ENCODE data around the gene SURF4. TPM values are rescaled to one million over a fixed set of nuclear protein-coding genes. Genes with fewer than 3 reads are reported as not detected.

SURF4 gene
- total RNA-seq, 1 experiment from 2014 or later, result 134 TPM

GRCh38 chr9:133382507-133383141, 6.8 kb upstream of the SURF4 start:
- Histone ChIP-seq H3K9me2 (ENCODE audit: insufficient read depth) (no peaks in the 10 kb centered on the region), H3K4me1 (ENCODE audit: control insufficient read depth in 1 of 2, insufficient read depth in 2 of 2, low read length in 2 of 2) (peaks cover 9 to 11% of the 10 kb centered on the region in 2 experiments), H3K4me2 (ENCODE audit: low read length) (no peak overlapping the region), H3K4me3 (replicated peaks in 1 of 2; ENCODE audit: low read depth in 1 of 2, low read length in 2 of 2) (no peak overlapping the region), H3K9me3 (ENCODE audit: control insufficient read depth in 1 of 2, insufficient read depth in 1 of 2, low read depth in 1 of 2, low read length in 2 of 2) (peaks cover 0 to 10% of the 10 kb centered on the region in 2 experiments; a peak in 1 of 4 replicates), H4K20me1 (ENCODE audit: insufficient read depth) (no peaks in the 10 kb centered on the region), H3K36me3 (ENCODE audit: control insufficient read depth in 1 of 2, insufficient read depth in 2 of 2, low read length in 2 of 2) (no peaks in the 10 kb centered on the region), H3K79me2 (ENCODE audit: insufficient read depth, low read length) (no peaks in the 10 kb centered on the region), H3K27ac (ENCODE audit: low read depth, low read length) (no peak overlapping the region), H3K9ac (ENCODE audit: low read length) (no peak overlapping the region), H2AFZ (ENCODE audit: low read depth, low read length, poor library complexity, severe bottlenecking) (no peak overlapping the region), H3K27me3 (ENCODE audit: insufficient read depth, low read length) (no peaks in the 10 kb centered on the region)
- no TSS peak for BruUV-seq (replicated peaks)
- intact Hi-C loops (cut with micrococcal nuclease), result no loop called here
- DNase-seq (ENCODE audit: low read depth, low spot score), result no peak
- ChIA-PET CTCF (no interaction called here), POLR2A (no interaction called here), RAD21 (ENCODE audit: low non-redundant PET in 1 of 2, low total read pairs in 2 of 2, uncharacterized antibody in 2 of 2, unreplicated experiment in 2 of 2) (no interaction called here)
- TF ChIP-seq REST (IDR thresholded peaks at IDR 0.05; ENCODE audit: low read depth) (no peak), CBX3 (IDR thresholded peaks at IDR 0.05; ENCODE audit: low read depth) (no peak)
- TF ChIP-seq, protein P1, sequence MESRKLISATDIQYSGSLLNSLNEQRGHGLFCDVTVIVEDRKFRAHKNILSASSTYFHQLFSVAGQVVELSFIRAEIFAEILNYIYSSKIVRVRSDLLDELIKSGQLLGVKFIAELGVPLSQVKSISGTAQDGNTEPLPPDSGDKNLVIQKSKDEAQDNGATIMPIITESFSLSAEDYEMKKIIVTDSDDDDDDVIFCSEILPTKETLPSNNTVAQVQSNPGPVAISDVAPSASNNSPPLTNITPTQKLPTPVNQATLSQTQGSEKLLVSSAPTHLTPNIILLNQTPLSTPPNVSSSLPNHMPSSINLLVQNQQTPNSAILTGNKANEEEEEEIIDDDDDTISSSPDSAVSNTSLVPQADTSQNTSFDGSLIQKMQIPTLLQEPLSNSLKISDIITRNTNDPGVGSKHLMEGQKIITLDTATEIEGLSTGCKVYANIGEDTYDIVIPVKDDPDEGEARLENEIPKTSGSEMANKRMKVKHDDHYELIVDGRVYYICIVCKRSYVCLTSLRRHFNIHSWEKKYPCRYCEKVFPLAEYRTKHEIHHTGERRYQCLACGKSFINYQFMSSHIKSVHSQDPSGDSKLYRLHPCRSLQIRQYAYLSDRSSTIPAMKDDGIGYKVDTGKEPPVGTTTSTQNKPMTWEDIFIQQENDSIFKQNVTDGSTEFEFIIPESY (IDR thresholded peaks at IDR 0.05; ENCODE audit: extremely low read depth, insufficient replicate concordance, low read length), result no peak
- ATAC-seq, result no peak

Data from HCT116 (cell line).